Heart right ventricle (tissue), 16 donors: ENCODE measurements around the gene PRKCE. TPM values are rescaled to one million over a fixed set of nuclear protein-coding genes. Genes with fewer than 3 reads are reported as not detected.

ENCODE experiments used
- ATAC-seq, 8 donors: fragments of 200-7000 bp; cut with Tn5 transposase; one replicate each; pipeline ENCODE4 v1.9.1; 2020; ENCODE audit warnings: mild to moderate bottlenecking in 8 of 8, moderate library complexity in 8 of 8, moderate number of reproducible peaks in 1 of 8
- DNase-seq, 2 donors: peaks; one replicate each; pipeline ENCODE4 v3.0.0-alpha.2; 2020
- H3K27ac ChIP-seq, 10 donors: fragments of 200-600 bp; sonication (generic) in 2 of 10; one replicate each; pipeline versions ENCODE4 v1.5.0 to v1.8.0; 2020 to 2022; ENCODE audit warnings: mild to moderate bottlenecking in 3 of 10
- H3K27me3 ChIP-seq, 7 donors: fragments of 200-600 bp; one replicate each; pipeline ENCODE4 v1.8.0; 2021 to 2022; ENCODE audit warnings: mild to moderate bottlenecking in 2 of 7
- H3K36me3 ChIP-seq, 9 donors: fragments of 200-600 bp; sonication (generic) in 1 of 9; one replicate each; pipeline versions ENCODE4 v1.5.0 to v1.8.0; 2020 to 2022; ENCODE audit warnings: mild to moderate bottlenecking in 2 of 9
- H3K4me1 ChIP-seq, 9 donors: fragments of 200-600 bp; sonication (generic) in 1 of 9; one replicate each; pipeline versions ENCODE4 v1.5.0 to v1.8.0; 2020 to 2022; ENCODE audit warnings: mild to moderate bottlenecking in 4 of 9
- H3K4me3 ChIP-seq, 10 donors: fragments of 200-600 bp; sonication (generic) in 2 of 10; one replicate each; pipeline versions ENCODE4 v1.5.0 to v1.8.0; 2020 to 2022; ENCODE audit warnings: mild to moderate bottlenecking in 7 of 10, moderate library complexity in 2 of 10
- H3K9me3 ChIP-seq, 11 donors: fragments of 200-600 bp in 10 of 11; sonication (generic) in 2 of 11; one replicate each; pipeline versions ENCODE4 v1.5.0 to v1.8.0; 2013 to 2022; ENCODE audit warnings: mild to moderate bottlenecking in 2 of 11, control low read depth in 1 of 11, moderate library complexity in 1 of 11
- CTCF ChIP-seq, 9 donors: fragments of 200-600 bp; sonication (generic) in 2 of 9; IDR thresholded peaks; one replicate each; pipeline versions ENCODE4 v1.5.0 to v1.8.0; 2021 to 2022; ENCODE audit warnings: antibody characterized with exemption in 9 of 9, mild to moderate bottlenecking in 5 of 9, moderate library complexity in 1 of 9
- WGBS, 2 donors: extraction: QIAGEN DNeasy Blood & Tissue Kit; methylation state at CpG; one replicate each; pipeline ENCODE4 v1.1.7; 2013; ENCODE audit warnings: inconsistent platforms in 1 of 2; 5-methylcytosine and 5-hydroxymethylcytosine counted together
- intact Hi-C, 10 donors: fragments of 100-400 bp; cut with DNase I; formaldehyde crosslinking; loops; one replicate each; pipeline versions ENCODE4 v1.11.1 to v1.14.2; 2022
- polyA plus RNA-seq, 2 donors: library from polyadenylated mRNA; stranded (reverse); fragments of 200-250 nt; gene quantifications; one replicate each; pipeline ENCODE4 v1.2.3, GENCODE V29; 2013
- total RNA-seq, 10 donors: library from RNA; stranded (reverse); fragmentation: NEBNext Ultra II Directional in 3 of 10; extraction: Animal tissue kit (Norgen Biotek cat#: 25700) in 3 of 10; gene quantifications; one replicate each; pipeline versions ENCODE4 v1.2.1 to v1.2.4, GENCODE V29; 2021 to 2023
- donor health status: Arrhythmogenic right ventricular cardiomyopathy.
- donor health status: ischemic (EF 13 %, LVEDD 7.1; RV severe dilation, severe dysfunction).
- donor health status: healthy with polysubstance abuse.
- donor health status: DM: no; HTN: yes; CAD: no.
- donor health status: DM: no; HTN: no; CAD: no.
- donor health status: ischemic (EF 25% LVEDD 6.9; RV normal size, moderate dysfunction).
- donor health status: ischemic (EF 25% LVEDD 5.7; RV mildly dilated, moderate dysfunction).
- donor health status: healthy.
- donor health status: DM: yes; HTN: yes; CAD: no.
- donor health status: Ischemic cardiomyopathy.
- donor health status: ischemic (EF 35%, LVEDD 5.7; RV mildly dilated, moderate dysfunction).
- donor health status: nonischemic (EF 11% LVEDD 7.7; RV severe dilation, severe dysfunction).
- donor health status: DM: yes; HTN: yes; CAD: no.
- donor health status: PGD.
- donor health status: ischemic (EF 29% LVEDD 5.4; RV normal size, mild dysfunction).
- donor health status: nonischemic (EF 23%, LVEDD 6.1; RV moderate dilation, normal function).

Gene PRKCE
- total and polyA plus RNA-seq, 12 donors: 3.7 to 22.7 (median 16.7) TPM

- peak overlapping the region in 2 of 10 donors; percentile 44 to 53 for H3K27ac ChIP-seq
- no peak for TF ChIP-seq CTCF (IDR thresholded peaks at IDR 0.05)
- 77 to 78% methylated on average over 4 of the region's 4 CpGs for WGBS, 2 donors
- intact Hi-C loops: no loop called here
- H3K27me3 ChIP-seq: no peaks in the 10 kb centered on the region
- no peaks in the 10 kb centered on the region for H3K9me3 ChIP-seq
- H3K4me1 ChIP-seq: peaks cover 0 to 15% (median 7%) of the 10 kb centered on the region in 9 donors
- no peak overlapping the region for H3K4me3 ChIP-seq
- DNase-seq: no peak
- peaks cover 0 to 25% (median 0%) of the 10 kb centered on the region in 9 donors for H3K36me3 ChIP-seq
- peak in 1 of 8 donors; percentile 18 for ATAC-seq
These were observed 500.1 kb downstream of the PRKCE start for GRCh38 chr2:46151577-46151976.

DNA sequence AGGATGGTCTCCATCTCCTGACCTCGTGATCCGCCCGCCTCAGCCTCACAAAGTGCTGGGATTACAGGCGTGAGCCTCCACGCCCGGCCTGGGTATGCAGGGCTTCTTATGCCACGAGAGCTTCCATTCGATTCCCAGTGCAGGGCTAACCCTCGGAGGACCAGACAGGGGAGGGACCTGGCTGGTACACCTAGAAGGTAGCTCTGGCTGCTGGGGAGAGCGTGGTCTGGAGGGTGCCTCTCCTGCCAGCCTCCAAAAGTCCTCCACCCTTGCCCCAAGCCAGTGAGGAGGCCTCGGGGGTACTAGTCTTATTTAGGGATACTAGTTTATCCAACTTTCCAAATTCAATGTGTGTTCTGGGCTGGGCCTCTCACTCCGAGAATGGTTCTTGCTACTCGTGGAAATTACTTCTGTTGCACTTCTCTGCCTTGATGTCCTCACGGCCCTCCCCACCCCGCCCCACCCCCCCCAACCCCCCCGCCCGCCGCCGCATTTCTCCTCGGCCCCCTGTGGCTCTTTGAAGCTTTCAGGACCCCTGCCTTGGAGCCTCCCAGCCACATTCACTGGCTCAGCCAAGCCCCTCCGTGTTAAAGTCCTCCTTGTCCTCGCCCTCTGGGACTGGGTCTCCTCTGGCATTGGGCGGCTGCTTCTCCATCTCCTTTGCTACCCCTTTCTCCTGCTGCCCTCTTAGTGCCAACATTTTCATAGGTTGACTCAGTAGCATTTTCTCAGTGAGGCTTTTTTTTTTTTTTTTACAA, 502.7 kb downstream of the PRKCE start:
- WGBS, 2 donors: 88 to 89% methylated on average over 20 to 23 of the region's 23 CpGs
- no peak overlapping the region for H3K4me3 ChIP-seq
- peaks cover 0 to 25% (median 0%) of the 10 kb centered on the region in 9 donors for H3K36me3 ChIP-seq
- no peak overlapping the region for H3K27ac ChIP-seq
- DNase-seq (no peak), ATAC-seq (no peak)
- TF ChIP-seq CTCF (IDR thresholded peaks at IDR 0.05): no peak
- intact Hi-C loops: no loop called here
- H3K27me3 ChIP-seq: no peaks in the 10 kb centered on the region
- H3K4me1 ChIP-seq: peaks cover 9 to 25% (median 16%) of the 10 kb centered on the region in 9 donors
- no peaks in the 10 kb centered on the region for H3K9me3 ChIP-seq

DNA sequence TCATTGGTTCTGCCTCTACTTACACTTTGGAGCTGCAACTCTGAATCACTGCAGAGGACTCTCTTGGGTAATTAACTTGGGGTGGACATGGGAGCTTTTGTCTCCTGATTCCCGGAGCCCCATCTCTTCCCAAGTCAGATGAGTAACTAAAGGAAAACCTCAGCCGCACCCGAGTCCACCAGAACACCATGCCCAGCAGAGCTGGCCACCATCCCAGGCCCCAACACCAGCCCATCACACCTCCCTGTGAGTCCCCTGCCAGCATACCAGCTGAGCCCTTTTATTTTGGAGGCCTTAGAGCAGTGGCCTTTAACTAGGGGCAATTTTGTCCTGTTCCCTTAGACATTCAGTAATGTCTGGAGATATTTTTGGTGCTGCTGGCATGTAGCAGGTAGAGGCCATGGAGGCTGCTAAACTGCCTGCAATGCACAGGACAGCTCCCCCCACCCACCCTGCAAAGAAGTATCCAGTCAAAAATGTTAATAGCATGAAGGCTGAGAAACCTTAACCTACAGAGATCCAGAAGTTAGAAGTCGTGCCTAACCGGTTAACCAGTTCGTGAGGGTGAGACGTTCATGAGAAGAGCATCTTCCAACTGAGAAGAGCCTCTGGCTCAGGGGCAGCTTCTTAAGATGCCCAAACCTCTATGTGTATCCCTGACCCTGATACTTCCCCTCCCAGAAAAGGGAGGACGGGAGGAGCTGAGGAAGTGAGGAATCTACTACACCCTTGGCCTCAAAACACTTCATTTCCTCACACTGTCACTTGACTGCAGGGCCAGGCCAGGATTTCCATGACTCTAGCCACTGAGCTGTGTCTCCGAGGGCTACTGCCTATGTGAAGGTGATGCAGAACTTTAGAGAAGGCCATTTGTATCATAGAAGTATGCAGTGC, 505.8 kb downstream of the PRKCE start:
- 67 to 71% methylated on average over 9 of the region's 9 CpGs for WGBS, 2 donors
- Histone ChIP-seq H3K4me3 (no peak overlapping the region), H3K9me3 (no peaks in the 10 kb centered on the region), H3K27me3 (no peaks in the 10 kb centered on the region), H3K36me3 (peaks cover 0 to 28% (median 0%) of the 10 kb centered on the region in 9 donors), H3K4me1 (peaks cover 9 to 35% (median 29%) of the 10 kb centered on the region in 9 donors), H3K27ac (peak overlapping the region in 5 of 10 donors; percentile 9 to 40 (median 35))
- DNase-seq: peak in 1 of 2 donors; percentile 36
- intact Hi-C loops: no loop called here
- TF ChIP-seq CTCF (IDR thresholded peaks at IDR 0.05): no peak
- ATAC-seq: peak; percentile 16 to 85 (median 64)

DNA sequence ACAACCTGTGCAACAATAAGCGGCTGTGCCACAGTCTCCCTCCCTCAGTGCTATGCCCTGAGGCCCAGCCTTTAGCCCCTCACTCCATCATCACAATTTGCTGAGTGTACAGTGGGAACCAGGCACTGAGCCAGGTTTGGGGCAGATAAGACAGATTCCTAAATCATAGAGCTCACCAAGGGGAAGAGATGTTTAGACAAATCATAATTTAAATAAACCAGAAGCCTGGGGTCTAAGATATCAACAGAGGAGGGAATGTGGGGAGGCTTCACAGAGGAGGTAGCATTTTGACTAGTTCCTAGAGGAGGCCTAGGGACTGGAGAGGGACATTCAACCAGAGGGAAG, 506.5 kb downstream of the PRKCE start:
- H3K27me3 ChIP-seq: no peaks in the 10 kb centered on the region
- DNase-seq: no peak
- no peak for TF ChIP-seq CTCF (IDR thresholded peaks at IDR 0.05)
- intact Hi-C loops: no loop called here
- 68 to 93% methylated on average over 1 of the region's 1 CpG for WGBS, 2 donors
- H3K36me3 ChIP-seq: peaks cover 0 to 22% (median 0%) of the 10 kb centered on the region in 9 donors
- ATAC-seq: peak in 1 of 8 donors; percentile 26
- no peaks in the 10 kb centered on the region for H3K9me3 ChIP-seq
- no peak overlapping the region for H3K4me3 ChIP-seq
- peak overlapping the region in 3 of 10 donors; percentile 9 to 36 (median 35) for H3K27ac ChIP-seq
- peaks cover 9 to 40% (median 35%) of the 10 kb centered on the region in 9 donors for H3K4me1 ChIP-seq
